ENCODE measurements around the gene EFHC1.

EFHC1 gene

GRCh38 chr6:52544602-52545405, 124.7 kb downstream of the EFHC1 start:
- Histone ChIP-seq H3K9me3 (ENCODE audit: control insufficient read depth, low read length) (no peaks in the 10 kb centered on the region), H3K4me3 (ENCODE audit: low read length) (peak overlapping the region; percentile 15), H3K36me3 (ENCODE audit: control insufficient read depth, insufficient read depth, low read length, severe bottlenecking) (peaks cover 11% of the 10 kb centered on the region), H3K4me1 (ENCODE audit: control insufficient read depth, insufficient read depth, low read length) (peaks cover 93% of the 10 kb centered on the region), H3K9ac (ENCODE audit: low read length) (peak overlapping the region; percentile 44), H3K27me3 (replicated peaks; ENCODE audit: control insufficient read depth, insufficient read depth, low read length) (no peaks in the 10 kb centered on the region)
- no peak for DNase-seq (ENCODE audit: low read depth)

GRCh38 chr6:52545406-52546119, 125.4 kb downstream of the EFHC1 start:
- Histone ChIP-seq H3K36me3 (ENCODE audit: control insufficient read depth, insufficient read depth, low read length, severe bottlenecking) (peaks cover 11% of the 10 kb centered on the region), H3K27me3 (replicated peaks; ENCODE audit: control insufficient read depth, insufficient read depth, low read length) (no peaks in the 10 kb centered on the region), H3K9me3 (ENCODE audit: control insufficient read depth, low read length) (no peaks in the 10 kb centered on the region), H3K9ac (ENCODE audit: low read length) (peak overlapping the region; percentile 44), H3K4me1 (ENCODE audit: control insufficient read depth, insufficient read depth, low read length) (peaks cover 91% of the 10 kb centered on the region), H3K4me3 (ENCODE audit: low read length) (no peak overlapping the region)
- no peak for DNase-seq (ENCODE audit: low read depth)

- no peaks in the 10 kb centered on the region for H3K27me3 ChIP-seq (replicated peaks; ENCODE audit: control insufficient read depth, insufficient read depth, low read length)
- DNase-seq (ENCODE audit: low read depth), result no peak
- H3K4me3 ChIP-seq (ENCODE audit: low read length), result no peak overlapping the region
- H3K9ac ChIP-seq (ENCODE audit: low read length), result no peak overlapping the region
- H3K36me3 ChIP-seq (ENCODE audit: control insufficient read depth, insufficient read depth, low read length, severe bottlenecking), result peaks cover 11% of the 10 kb centered on the region
- H3K9me3 ChIP-seq (ENCODE audit: control insufficient read depth, low read length), result no peaks in the 10 kb centered on the region
- H3K4me1 ChIP-seq (ENCODE audit: control insufficient read depth, insufficient read depth, low read length), result peaks cover 90% of the 10 kb centered on the region
These were observed 126.0 kb downstream of the EFHC1 start for GRCh38 chr6:52546192-52546591.

GRCh38 chr6:52546678-52547077, 126.5 kb downstream of the EFHC1 start:
- no peaks in the 10 kb centered on the region for H3K27me3 ChIP-seq (replicated peaks; ENCODE audit: control insufficient read depth, insufficient read depth, low read length)
- H3K4me1 ChIP-seq (ENCODE audit: control insufficient read depth, insufficient read depth, low read length), result peaks cover 90% of the 10 kb centered on the region
- H3K36me3 ChIP-seq (ENCODE audit: control insufficient read depth, insufficient read depth, low read length, severe bottlenecking), result peaks cover 9% of the 10 kb centered on the region
- H3K4me3 ChIP-seq (ENCODE audit: low read length), result peak overlapping the region; percentile 8
- H3K9ac ChIP-seq (ENCODE audit: low read length), result peak overlapping the region; percentile 40
- H3K9me3 ChIP-seq (ENCODE audit: control insufficient read depth, low read length), result no peaks in the 10 kb centered on the region
- no peak for DNase-seq (ENCODE audit: low read depth)

GRCh38 chr6:52547647-52548352, 127.7 kb downstream of the EFHC1 start:
- H3K4me3 ChIP-seq (ENCODE audit: low read length), result peak overlapping the region; percentile 8
- DNase-seq (ENCODE audit: low read depth), result peak; percentile 45
- peaks cover 90% of the 10 kb centered on the region for H3K4me1 ChIP-seq (ENCODE audit: control insufficient read depth, insufficient read depth, low read length)
- peak overlapping the region; percentile 40 for H3K9ac ChIP-seq (ENCODE audit: low read length)
- peaks cover 9% of the 10 kb centered on the region for H3K36me3 ChIP-seq (ENCODE audit: control insufficient read depth, insufficient read depth, low read length, severe bottlenecking)
- H3K9me3 ChIP-seq (ENCODE audit: control insufficient read depth, low read length), result no peaks in the 10 kb centered on the region
- no peaks in the 10 kb centered on the region for H3K27me3 ChIP-seq (replicated peaks; ENCODE audit: control insufficient read depth, insufficient read depth, low read length)

- peaks cover 90% of the 10 kb centered on the region for H3K4me1 ChIP-seq (ENCODE audit: control insufficient read depth, insufficient read depth, low read length)
- no peaks in the 10 kb centered on the region for H3K27me3 ChIP-seq (replicated peaks; ENCODE audit: control insufficient read depth, insufficient read depth, low read length)
- peak overlapping the region; percentile 40 for H3K9ac ChIP-seq (ENCODE audit: low read length)
- H3K4me3 ChIP-seq (ENCODE audit: low read length), result no peak overlapping the region
- peaks cover 9% of the 10 kb centered on the region for H3K36me3 ChIP-seq (ENCODE audit: control insufficient read depth, insufficient read depth, low read length, severe bottlenecking)
- H3K9me3 ChIP-seq (ENCODE audit: control insufficient read depth, low read length), result no peaks in the 10 kb centered on the region
- no peak for DNase-seq (ENCODE audit: low read depth)
These were observed 128.2 kb downstream of the EFHC1 start for GRCh38 chr6:52548353-52548713.

- Histone ChIP-seq H3K4me1 (ENCODE audit: control insufficient read depth, insufficient read depth, low read length) (peaks cover 90% of the 10 kb centered on the region), H3K27me3 (replicated peaks; ENCODE audit: control insufficient read depth, insufficient read depth, low read length) (no peaks in the 10 kb centered on the region), H3K36me3 (ENCODE audit: control insufficient read depth, insufficient read depth, low read length, severe bottlenecking) (peaks cover 9% of the 10 kb centered on the region), H3K4me3 (ENCODE audit: low read length) (no peak overlapping the region), H3K9ac (ENCODE audit: low read length) (no peak overlapping the region), H3K9me3 (ENCODE audit: control insufficient read depth, low read length) (no peaks in the 10 kb centered on the region)
- DNase-seq (ENCODE audit: low read depth), result no peak
These were observed 128.9 kb downstream of the EFHC1 start for GRCh38 chr6:52548999-52549398.

GRCh38 chr6:52549428-52549827, 129.3 kb downstream of the EFHC1 start:
- H3K9ac ChIP-seq (ENCODE audit: low read length), result peak overlapping the region; percentile 20
- H3K36me3 ChIP-seq (ENCODE audit: control insufficient read depth, insufficient read depth, low read length, severe bottlenecking), result peaks cover 9% of the 10 kb centered on the region
- no peak for DNase-seq (ENCODE audit: low read depth)
- H3K9me3 ChIP-seq (ENCODE audit: control insufficient read depth, low read length), result no peaks in the 10 kb centered on the region
- H3K4me3 ChIP-seq (ENCODE audit: low read length), result no peak overlapping the region
- H3K4me1 ChIP-seq (ENCODE audit: control insufficient read depth, insufficient read depth, low read length), result peaks cover 86% of the 10 kb centered on the region
- H3K27me3 ChIP-seq (replicated peaks; ENCODE audit: control insufficient read depth, insufficient read depth, low read length), result no peaks in the 10 kb centered on the region

- no peaks in the 10 kb centered on the region for H3K9me3 ChIP-seq (ENCODE audit: control insufficient read depth, low read length)
- H3K4me1 ChIP-seq (ENCODE audit: control insufficient read depth, insufficient read depth, low read length), result peaks cover 83% of the 10 kb centered on the region
- H3K9ac ChIP-seq (ENCODE audit: low read length), result peak overlapping the region; percentile 20
- H3K4me3 ChIP-seq (ENCODE audit: low read length), result no peak overlapping the region
- H3K27me3 ChIP-seq (replicated peaks; ENCODE audit: control insufficient read depth, insufficient read depth, low read length), result no peaks in the 10 kb centered on the region
- no peak for DNase-seq (ENCODE audit: low read depth)
- H3K36me3 ChIP-seq (ENCODE audit: control insufficient read depth, insufficient read depth, low read length, severe bottlenecking), result peaks cover 9% of the 10 kb centered on the region
These were observed 130.0 kb downstream of the EFHC1 start for GRCh38 chr6:52550014-52550575.

GRCh38 chr6:52550870-52551269, 130.7 kb downstream of the EFHC1 start:
- H3K36me3 ChIP-seq (ENCODE audit: control insufficient read depth, insufficient read depth, low read length, severe bottlenecking), result peaks cover 6% of the 10 kb centered on the region
- peaks cover 82% of the 10 kb centered on the region for H3K4me1 ChIP-seq (ENCODE audit: control insufficient read depth, insufficient read depth, low read length)
- peak overlapping the region; percentile 66 for H3K9ac ChIP-seq (ENCODE audit: low read length)
- no peak for DNase-seq (ENCODE audit: low read depth)
- no peak overlapping the region for H3K4me3 ChIP-seq (ENCODE audit: low read length)
- no peaks in the 10 kb centered on the region for H3K9me3 ChIP-seq (ENCODE audit: control insufficient read depth, low read length)
- no peaks in the 10 kb centered on the region for H3K27me3 ChIP-seq (replicated peaks; ENCODE audit: control insufficient read depth, insufficient read depth, low read length)
